HepG2 (cell line): ENCODE data around the gene PCGF5. TPM values are rescaled to one million over a fixed set of nuclear protein-coding genes. Genes with fewer than 3 reads are reported as not detected.
A peak's percentile ranks its signal among the peaks of the same experiment; 100 is the strongest.

Experiments
- AHDC1 ChIP-seq: sonication (generic); formaldehyde crosslinking; IDR thresholded peaks from 2 replicates; pipeline ENCODE4 v1.5.1; 2020; ENCODE audit warnings: mild to moderate bottlenecking, missing genetic modification reagents, borderline replicate concordance
- BCL3 ChIP-seq: sonication (generic); formaldehyde crosslinking; IDR thresholded peaks from 2 replicates; pipeline ENCODE4 v1.5.1; 2020; ENCODE audit warnings: mild to moderate bottlenecking, missing genetic modification reagents, moderate library complexity
- HES4 ChIP-seq: sonication (generic); formaldehyde crosslinking; IDR thresholded peaks from 2 replicates; pipeline ENCODE4 v1.9.0; 2021; ENCODE audit warnings: mild to moderate bottlenecking, missing genetic modification reagents, borderline replicate concordance
- HIC2 ChIP-seq: sonication (generic); formaldehyde crosslinking; IDR thresholded peaks from 2 replicates; pipeline ENCODE4 v1.9.0; 2022; ENCODE audit warnings: low read depth, missing genetic modification reagents
- SALL2 ChIP-seq: sonication (generic); formaldehyde crosslinking; IDR thresholded peaks from 2 replicates; pipeline ENCODE4 v1.8.1; 2023; ENCODE audit warnings: mild to moderate bottlenecking, missing genetic modification reagents, inconsistent platforms
- TBX2 ChIP-seq: sonication (generic); formaldehyde crosslinking; IDR thresholded peaks from 2 replicates; pipeline ENCODE4 v1.5.0; 2020; ENCODE audit warnings: missing genetic modification reagents, mild to moderate bottlenecking, borderline replicate concordance
- ZNF17 ChIP-seq: sonication (generic); formaldehyde crosslinking; IDR thresholded peaks from 2 replicates; pipeline ENCODE4 v1.5.0; 2020; ENCODE audit warnings: mild to moderate bottlenecking, missing genetic modification reagents
- ZNF224 ChIP-seq: sonication (generic); formaldehyde crosslinking; IDR thresholded peaks from 2 replicates; pipeline ENCODE4 v1.5.0; 2020; ENCODE audit warnings: mild to moderate bottlenecking, missing genetic modification reagents
- ZNF318 ChIP-seq: sonication (generic); formaldehyde crosslinking; IDR thresholded peaks from 2 replicates; pipeline ENCODE4 v1.4.0; 2020; ENCODE audit warnings: mild to moderate bottlenecking, missing genetic modification reagents
- ZNF747 ChIP-seq: sonication (generic); formaldehyde crosslinking; IDR thresholded peaks from 2 replicates; pipeline ENCODE4 v1.8.1; 2023; ENCODE audit warnings: missing genetic modification reagents, mild to moderate bottlenecking, borderline replicate concordance
- polyA plus RNA-seq, 8 experiments: library from polyadenylated mRNA; depleted of rRNA in 3 of 8; stranded (reverse) in 7 of 8; unstranded in 1 of 8; fragments of >200 nt; fragmentation: Illumina TruSeq in 4 of 8; extraction: Trizol in 4 of 8; gene quantifications; 2 replicates each; pipeline versions ENCODE4 v1.2.1 to v1.2.3, GENCODE V29; 2011 to 2016; ENCODE audit warnings: low read depth in 4 of 8, missing spikeins in 1 of 8, mixed read lengths in 1 of 8; ENCODE audit not compliant: insufficient read depth in 1 of 8
- total RNA-seq, 5 experiments: library from RNA; depleted of rRNA; stranded (reverse); fragments of >200 nt; fragmentation: Illumina TruSeq; extraction: Trizol; gene quantifications; 2 replicates each; pipeline ENCODE4 v1.2.3, GENCODE V29; 2016; ENCODE audit warnings: low read depth in 1 of 5

The PCGF5 gene
- total and polyA plus RNA-seq, 2 of the 13 experiments (the other 11 are each of a cell fraction or from before 2014, with no cell fraction given) = 61.3 to 138 TPM

GRCh38 chr10:91220194-91220953 lies at the start of gene PCGF5 (continued):
- TF ChIP-seq ZNF747 (CRISPR knock-in tag) (0 out of 2 replicates have a peak, but pooled peaks have one; percentile 16), TBX2 (CRISPR knock-in tag) (no peak; the same call in 1 of the 2 replicates), ZNF318 (no peak), BCL3 (CRISPR knock-in tag) (no peak), HES4 (peak; percentile 64; the same call in 1 of the 2 replicates), HIC2 (CRISPR knock-in tag) (no peak), ZNF224 (no peak), ZNF17 (CRISPR knock-in tag) (no peak), AHDC1 (peak; percentile 69; the same call in 1 of the 2 replicates), SALL2 (no peak)
